Cardiac muscle cell (in vitro differentiated cells and primary cell): Measurements from ENCODE around the gene LYRM4. TPM values are rescaled to one million over a fixed set of nuclear protein-coding genes. Genes with fewer than 3 reads are reported as not detected.

Source experiments
- DNase-seq, 2 donors: peaks; one replicate each; pipeline versions ENCODE4 v3.0.0 to v3.0.0-alpha.2; 2010 to 2017; ENCODE audit warnings: low read depth in 1 of 2, low spot score in 1 of 2
- H3K27ac ChIP-seq: fragments of 200-600 bp; sonication (generic); 2 replicates; pipeline ENCODE4 v1.5.1; 2016
- H3K27me3 ChIP-seq: fragments of 200-600 bp; sonication (generic); 2 replicates; pipeline ENCODE4 v1.6.0; 2016; ENCODE audit warnings: control low read depth
- H3K36me3 ChIP-seq: fragments of 200-600 bp; sonication (generic); 2 replicates; pipeline ENCODE4 v1.5.1; 2016; ENCODE audit warnings: control low read depth
- H3K4me1 ChIP-seq: fragments of 200-600 bp; sonication (generic); 2 replicates; pipeline ENCODE4 v1.8.1; 2017; ENCODE audit warnings: low read depth, mild to moderate bottlenecking, mixed run types
- H3K4me3 ChIP-seq: fragments of 200-600 bp; sonication (generic); 2 replicates; pipeline ENCODE4 v1.5.1; 2016; ENCODE audit warnings: mild to moderate bottlenecking
- H3K9me3 ChIP-seq: fragments of 200-600 bp; sonication (generic); 2 replicates; pipeline ENCODE4 v1.5.1; 2017; ENCODE audit warnings: low read depth, mild to moderate bottlenecking, control low read depth
- CTCF ChIP-seq: IDR thresholded peaks from 2 replicates; pipeline ENCODE4 v1.5.1; 2012; ENCODE audit warnings: low read depth, mild to moderate bottlenecking, low read length
- polyA plus RNA-seq: library from polyadenylated mRNA; unstranded; fragments of >200 nt; fragmentation: Nextera tagmentation; extraction: Ambion mirVana; gene quantifications from 2 replicates; pipeline ENCODE4 v1.2.1, GENCODE V29; 2016
- total RNA-seq: library from RNA; depleted of rRNA; stranded (reverse); fragments of >200 nt; gene quantifications from 2 replicates; pipeline ENCODE4 v1.2.3, GENCODE V29; 2016

LYRM4 gene
- total and polyA plus RNA-seq, 2 experiments from 2014 or later: 24.2 to 38.3 TPM

- Histone ChIP-seq H3K27me3 (no peaks in the 10 kb centered on the region), H3K4me3 (no peak overlapping the region), H3K4me1 (peaks cover 20% of the 10 kb centered on the region), H3K36me3 (no peaks in the 10 kb centered on the region), H3K27ac (no peak overlapping the region), H3K9me3 (no peaks in the 10 kb centered on the region)
- no peak for TF ChIP-seq CTCF
- DNase-seq: peak in 1 of 2 donors; percentile 70
Observed at GRCh38 chr6:5287205-5287965, 26.6 kb upstream of the LYRM4 start.

GRCh38 chr6:5286780-5287179 is 26.0 kb upstream of the LYRM4 start:
- no peaks in the 10 kb centered on the region for H3K27me3 ChIP-seq
- no peak for TF ChIP-seq CTCF
- H3K36me3 ChIP-seq: no peaks in the 10 kb centered on the region
- no peak overlapping the region for H3K4me3 ChIP-seq
- no peak overlapping the region for H3K27ac ChIP-seq
- no peaks in the 10 kb centered on the region for H3K9me3 ChIP-seq
- H3K4me1 ChIP-seq: peaks cover 18% of the 10 kb centered on the region
- DNase-seq: no peak

GRCh38 chr6:5285526-5285925 is 24.8 kb upstream of the LYRM4 start:
- Histone ChIP-seq H3K36me3 (no peaks in the 10 kb centered on the region), H3K4me3 (no peak overlapping the region), H3K4me1 (peaks cover 14% of the 10 kb centered on the region), H3K27me3 (no peaks in the 10 kb centered on the region), H3K27ac (no peak overlapping the region), H3K9me3 (no peaks in the 10 kb centered on the region)
- TF ChIP-seq CTCF: no peak
- no peak for DNase-seq

GRCh38 chr6:5285081-5285480 is 24.3 kb upstream of the LYRM4 start:
- Histone ChIP-seq H3K36me3 (no peaks in the 10 kb centered on the region), H3K4me1 (peaks cover 14% of the 10 kb centered on the region), H3K9me3 (no peaks in the 10 kb centered on the region), H3K27me3 (no peaks in the 10 kb centered on the region), H3K4me3 (no peak overlapping the region), H3K27ac (no peak overlapping the region)
- TF ChIP-seq CTCF: no peak
- DNase-seq: no peak

- H3K27ac ChIP-seq: no peak overlapping the region
- no peaks in the 10 kb centered on the region for H3K27me3 ChIP-seq
- H3K9me3 ChIP-seq: no peaks in the 10 kb centered on the region
- no peak overlapping the region for H3K4me3 ChIP-seq
- no peak for DNase-seq
- peaks cover 14% of the 10 kb centered on the region for H3K4me1 ChIP-seq
- TF ChIP-seq CTCF: no peak
- no peaks in the 10 kb centered on the region for H3K36me3 ChIP-seq
Observed at GRCh38 chr6:5282191-5282623, 21.5 kb upstream of the LYRM4 start.
